Activated naive CD4-positive, alpha-beta T cell treated with anti-CD3 and anti-CD28 coated beads, Interleukin-2, amount 10 ng/mL, durations not matched to agents 7 days and 5 days (primary cell): ENCODE results near the gene COX6A1.
"Not testable (repeated sequence)": the region's sequence is repeated elsewhere in the genome, so short reads cannot be mapped to it uniquely, and the experiment has no call there.

Experiments
- CTCF ChIA-PET: fragments of 350-600 bp; sonication (Branson Sonifier 250); formaldehyde crosslinking; loops from one replicate; lab custom pipeline; 2021; ENCODE audit warnings: antibody characterized with exemption; lab: Charles Lee
- DNase-seq: peaks from one replicate; pipeline ENCODE4 v3.0.0-alpha.2; 2020
- H3K27ac Mint-ChIP-seq: one replicate; pipeline ENCODE4 v1.8.0; 2021; ENCODE audit warnings: mild to moderate bottlenecking, moderate library complexity, mixed read lengths
- H3K27me3 Mint-ChIP-seq: one replicate; pipeline ENCODE4 v1.8.0; 2021; ENCODE audit warnings: mild to moderate bottlenecking, mixed read lengths
- H3K36me3 Mint-ChIP-seq: one replicate; pipeline ENCODE4 v1.8.0; 2021; ENCODE audit warnings: mixed read lengths
- H3K4me1 Mint-ChIP-seq: one replicate; pipeline ENCODE4 v1.8.0; 2021; ENCODE audit warnings: mixed read lengths
- H3K4me3 Mint-ChIP-seq: one replicate; pipeline ENCODE4 v1.8.0; 2021; ENCODE audit warnings: mild to moderate bottlenecking, moderate library complexity, mixed read lengths
- H3K9me3 Mint-ChIP-seq: one replicate; pipeline ENCODE4 v1.8.0; 2021; ENCODE audit warnings: mixed read lengths

Gene COX6A1

GRCh38 chr12:120445911-120446843 is 8.3 kb downstream of the COX6A1 start, which contains the start of the genes GATC and TRIAP1:
TSS of gene GATC (plus strand) at chr12:120446444. CDS start at chr12:120446481, 37 bp downstream.
TSS of gene TRIAP1 (minus strand) at chr12:120446384. CDS start at chr12:120446372, 12 bp downstream.
- CTCF ChIA-PET: interaction anchor here (3.2 kb wide), 1 partner anchor 22 kb away, joined by 9 read pairs; no protein-coding TSS in a partner anchor
- Mint-ChIP-seq H3K9me3 (no peaks in the 10 kb centered on the region), H3K36me3 (peaks cover 40% of the 10 kb centered on the region), H3K4me1 (peaks cover 42% of the 10 kb centered on the region), H3K27me3 (peaks cover 5% of the 10 kb centered on the region), H3K27ac (peak within 1 kb of the TSS; percentile 93), H3K4me3 (peak within 1 kb of the TSS; percentile 92)
- DNase-seq: peak; percentile 91

GRCh38 chr12:120446844-120447178 is 8.9 kb downstream of the COX6A1 start:
- not testable (repeated sequence) for H3K27me3 Mint-ChIP-seq, DNase-seq, H3K9me3 Mint-ChIP-seq
- CTCF ChIA-PET: interaction anchor here (0.8 kb wide), 1 partner anchor 237 kb away, joined by 3 read pairs; no protein-coding TSS in a partner anchor
- peak overlapping the region; percentile 93 for H3K27ac Mint-ChIP-seq
- peaks cover 35% of the 10 kb centered on the region for H3K36me3 Mint-ChIP-seq
- H3K4me1 Mint-ChIP-seq: peaks cover 40% of the 10 kb centered on the region
- H3K4me3 Mint-ChIP-seq: peak overlapping the region; percentile 92

DNA sequence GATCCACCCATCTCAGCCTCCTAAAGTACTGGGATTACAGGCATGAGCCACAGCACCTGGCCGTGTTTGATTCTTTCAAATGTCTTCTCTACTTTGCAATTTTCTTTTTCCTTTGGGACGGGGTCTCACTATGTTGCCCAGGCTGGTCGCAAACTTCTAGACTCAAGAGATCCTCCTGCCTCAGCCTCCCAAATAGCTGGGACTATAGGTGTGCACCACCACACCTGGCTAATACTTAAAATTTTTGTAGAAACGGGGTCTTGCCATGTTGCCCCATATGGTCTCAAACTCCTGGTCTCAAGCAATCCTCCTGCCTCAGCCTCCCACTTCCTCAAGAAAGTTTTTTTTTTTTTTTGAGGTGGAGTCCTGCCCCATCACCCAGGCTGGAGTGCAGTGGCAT is 10.1 kb downstream of the COX6A1 start:
- H3K27me3 Mint-ChIP-seq: peaks cover 5% of the 10 kb centered on the region
- peaks cover 40% of the 10 kb centered on the region for H3K4me1 Mint-ChIP-seq
- H3K36me3 Mint-ChIP-seq: peaks cover 31% of the 10 kb centered on the region
- peak overlapping the region; percentile 92 for H3K4me3 Mint-ChIP-seq
- CTCF ChIA-PET: interaction anchor here (0.8 to 3.6 kb wide), 3 partner anchors 12 to 19 kb away, joined by 3 to 11 read pairs (median 3); no protein-coding TSS in a partner anchor
- no peak for DNase-seq
- H3K9me3 Mint-ChIP-seq: no peaks in the 10 kb centered on the region
- peak overlapping the region; percentile 72 for H3K27ac Mint-ChIP-seq

GRCh38 chr12:120452524-120452923 is 14.6 kb downstream of the COX6A1 start:
- H3K36me3 Mint-ChIP-seq: peaks cover 32% of the 10 kb centered on the region
- H3K9me3 Mint-ChIP-seq, H3K4me3 Mint-ChIP-seq, DNase-seq, H3K27me3 Mint-ChIP-seq: not testable (repeated sequence)
- peak overlapping the region; percentile 33 for H3K27ac Mint-ChIP-seq
- CTCF ChIA-PET: interaction anchor here (1.0 to 3.5 kb wide), 8 partner anchors 8 to 236 kb away, joined by 3 to 19 read pairs (median 5); partner anchors contain the start of gene SIRT4
- peaks cover 13% of the 10 kb centered on the region for H3K4me1 Mint-ChIP-seq

- no peak for DNase-seq
- Mint-ChIP-seq H3K27ac (no peak overlapping the region), H3K36me3 (peaks cover 31% of the 10 kb centered on the region), H3K4me1 (peaks cover 8% of the 10 kb centered on the region), H3K27me3 (no peaks in the 10 kb centered on the region), H3K9me3 (no peaks in the 10 kb centered on the region), H3K4me3 (no peak overlapping the region)
- CTCF ChIA-PET: interaction anchor here (0.8 to 3.5 kb wide), 8 partner anchors 9 to 235 kb away, joined by 3 to 19 read pairs (median 5); partner anchors contain the start of gene SIRT4
Observed at GRCh38 chr12:120453060-120453750, 15.3 kb downstream of the COX6A1 start.

DNA sequence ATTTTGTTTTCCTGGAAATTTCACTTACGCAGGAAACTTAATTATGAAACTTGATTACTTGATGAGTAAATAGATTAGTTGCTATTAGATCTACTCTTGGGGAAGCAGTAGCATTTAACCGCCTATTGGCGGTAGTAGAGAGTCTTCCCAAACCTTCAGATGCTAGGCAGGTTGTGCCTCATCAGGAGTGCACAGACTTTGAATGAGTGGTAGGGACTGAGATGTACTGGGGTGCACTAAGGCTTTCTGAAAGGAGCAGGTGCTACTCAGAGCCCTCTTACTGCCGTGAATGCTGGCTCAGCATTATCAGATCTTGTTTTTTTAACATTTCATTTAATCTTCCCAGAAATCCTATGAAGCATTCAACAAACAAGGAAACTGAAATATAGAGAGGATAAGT is 16.1 kb downstream of the COX6A1 start:
- H3K27ac Mint-ChIP-seq: no peak overlapping the region
- H3K4me1 Mint-ChIP-seq: peaks cover 6% of the 10 kb centered on the region
- DNase-seq: peak; percentile 35

DNA sequence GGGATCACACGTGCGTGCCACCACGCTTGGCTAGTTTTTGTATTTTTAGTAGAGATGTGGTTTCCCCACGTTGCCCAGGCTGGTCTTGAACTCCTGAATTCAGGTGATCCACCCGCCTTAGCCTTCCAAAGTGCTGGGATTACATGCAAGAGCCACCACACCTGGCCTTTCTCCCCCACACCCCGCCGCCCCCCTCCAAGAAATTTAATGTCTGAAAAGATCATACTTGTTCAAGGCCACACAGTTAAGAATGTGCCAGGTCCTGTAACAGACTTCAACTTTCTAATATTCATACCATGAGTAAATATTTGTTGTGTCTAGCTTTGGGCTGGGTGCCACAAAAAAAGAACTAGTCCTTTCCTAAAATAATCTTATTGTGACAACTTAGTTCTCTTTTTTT is 17.4 kb downstream of the COX6A1 start:
- H3K27ac Mint-ChIP-seq: no peak overlapping the region
- H3K9me3 Mint-ChIP-seq: no peaks in the 10 kb centered on the region
- DNase-seq: no peak
- CTCF ChIA-PET: interaction anchor here (0.6 to 3.5 kb wide), 4 partner anchors 8 to 192 kb away, joined by 3 to 19 read pairs (median 3); no protein-coding TSS in a partner anchor
- peaks cover 43% of the 10 kb centered on the region for H3K36me3 Mint-ChIP-seq
- H3K27me3 Mint-ChIP-seq: no peaks in the 10 kb centered on the region
- peaks cover 3% of the 10 kb centered on the region for H3K4me1 Mint-ChIP-seq
- no peak overlapping the region for H3K4me3 Mint-ChIP-seq

More for the DNA sequence above, 16.1 kb downstream of the COX6A1 start:
- H3K4me3 Mint-ChIP-seq: no peak overlapping the region
- CTCF ChIA-PET: interaction anchor here (1.1 to 3.5 kb wide), 4 partner anchors 9 to 234 kb away, joined by 3 to 19 read pairs (median 4); no protein-coding TSS in a partner anchor
- no peaks in the 10 kb centered on the region for H3K27me3 Mint-ChIP-seq
- H3K9me3 Mint-ChIP-seq: no peaks in the 10 kb centered on the region
- peaks cover 37% of the 10 kb centered on the region for H3K36me3 Mint-ChIP-seq

GRCh38 chr12:120457133-120457532 is 19.2 kb downstream of the COX6A1 start:
- no peak for DNase-seq
- Mint-ChIP-seq H3K9me3 (no peaks in the 10 kb centered on the region), H3K4me3 (no peak overlapping the region), H3K27me3 (no peaks in the 10 kb centered on the region), H3K36me3 (peaks cover 48% of the 10 kb centered on the region), H3K27ac (peak overlapping the region; percentile 17), H3K4me1 (peaks cover 3% of the 10 kb centered on the region)
- CTCF ChIA-PET: interaction anchor here (1.1 to 3.6 kb wide), 3 partner anchors 9 to 13 kb away, joined by 3 to 14 read pairs (median 6); partner anchors contain the start of gene SRSF9

DNA sequence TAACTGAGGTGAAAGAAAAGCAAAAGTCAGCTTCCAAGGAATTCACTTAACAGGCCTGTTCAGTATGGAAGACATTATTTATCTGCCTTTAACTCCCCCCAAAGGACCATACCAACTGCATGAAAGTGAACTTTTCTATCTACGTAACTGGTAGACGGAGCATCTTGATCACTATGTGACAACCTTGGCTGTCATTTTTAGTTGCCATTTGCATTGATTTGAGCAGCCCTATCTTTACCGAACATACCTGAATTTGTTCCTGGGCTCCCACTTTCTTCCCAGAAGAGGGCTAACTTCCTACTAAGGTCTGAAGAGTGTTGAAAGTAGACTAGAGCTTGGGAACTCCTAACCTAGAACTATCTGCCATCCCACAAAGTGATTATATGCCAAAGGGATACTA is 22.2 kb downstream of the COX6A1 start:
- Mint-ChIP-seq H3K4me1 (no peaks in the 10 kb centered on the region), H3K27ac (no peak overlapping the region), H3K4me3 (no peak overlapping the region), H3K9me3 (no peaks in the 10 kb centered on the region), H3K27me3 (no peaks in the 10 kb centered on the region), H3K36me3 (peaks cover 68% of the 10 kb centered on the region)
- no peak for DNase-seq
- CTCF ChIA-PET: interaction anchor here (0.7 to 1.6 kb wide), 2 partner anchors 8 to 9 kb away, joined by 3 to 6 read pairs; no protein-coding TSS in a partner anchor

GRCh38 chr12:120462099-120462640 is 24.3 kb downstream of the COX6A1 start:
- Mint-ChIP-seq H3K27ac (no peak overlapping the region), H3K27me3 (no peaks in the 10 kb centered on the region), H3K4me1 (peaks cover 14% of the 10 kb centered on the region), H3K4me3 (no peak overlapping the region), H3K36me3 (peaks cover 68% of the 10 kb centered on the region), H3K9me3 (no peaks in the 10 kb centered on the region)
- CTCF ChIA-PET: interaction anchor here (0.9 to 3.2 kb wide), 2 partner anchors 9 to 18 kb away, joined by 3 to 19 read pairs; no protein-coding TSS in a partner anchor
- no peak for DNase-seq

GRCh38 chr12:120463712-120464111 is 25.8 kb downstream of the COX6A1 start:
- H3K4me3 Mint-ChIP-seq: no peak overlapping the region
- CTCF ChIA-PET: interaction anchor here (3.2 kb wide), 1 partner anchor 10 kb away, joined by 19 read pairs; no protein-coding TSS in a partner anchor

GRCh38 chr12:120465756-120466155 is 27.8 kb downstream of the COX6A1 start:
- CTCF ChIA-PET: interaction anchor here (0.8 to 2.8 kb wide), 6 partner anchors 8 to 110 kb away, joined by 3 to 14 read pairs (median 4); no protein-coding TSS in a partner anchor
- DNase-seq: no peak
- H3K9me3 Mint-ChIP-seq: no peaks in the 10 kb centered on the region
- H3K27me3 Mint-ChIP-seq: no peaks in the 10 kb centered on the region
- H3K4me1 Mint-ChIP-seq: peaks cover 32% of the 10 kb centered on the region
- H3K27ac Mint-ChIP-seq: no peak overlapping the region
- peaks cover 51% of the 10 kb centered on the region for H3K36me3 Mint-ChIP-seq
- H3K4me3 Mint-ChIP-seq: no peak overlapping the region

More at GRCh38 chr12:120463712-120464111, 25.8 kb downstream of the COX6A1 start:
- Mint-ChIP-seq H3K27me3 (no peaks in the 10 kb centered on the region), H3K4me1 (peaks cover 25% of the 10 kb centered on the region), H3K9me3 (no peaks in the 10 kb centered on the region), H3K36me3 (peaks cover 65% of the 10 kb centered on the region), H3K27ac (no peak overlapping the region)
- DNase-seq: no peak
